Cardiac septum (tissue), 1 donor: ENCODE measurements around the gene AOPEP. TPM values are rescaled to one million over a fixed set of nuclear protein-coding genes. Genes with fewer than 3 reads are reported as not detected.

ENCODE experiments used
- DNase-seq: peaks from one replicate; pipeline ENCODE4 v3.0.0-alpha.2; 2020; ENCODE audit warnings: low spot score
- intact Hi-C: fragments of 100-400 bp; cut with DNase I; formaldehyde crosslinking; loops from one replicate; pipeline ENCODE4 v1.14.0; 2022
- total RNA-seq: library from RNA; stranded (reverse); fragmentation: NEBNext Ultra II Directional; extraction: Animal tissue kit (Norgen Biotek cat#: 25700); gene quantifications from one replicate; pipeline ENCODE4 v1.2.1, GENCODE V29; 2021
- donor health status: DM: no; HTN: no; CAD: no.

Gene AOPEP
- total RNA-seq, 1 donor from 2014 or later, result 260 TPM

DNA sequence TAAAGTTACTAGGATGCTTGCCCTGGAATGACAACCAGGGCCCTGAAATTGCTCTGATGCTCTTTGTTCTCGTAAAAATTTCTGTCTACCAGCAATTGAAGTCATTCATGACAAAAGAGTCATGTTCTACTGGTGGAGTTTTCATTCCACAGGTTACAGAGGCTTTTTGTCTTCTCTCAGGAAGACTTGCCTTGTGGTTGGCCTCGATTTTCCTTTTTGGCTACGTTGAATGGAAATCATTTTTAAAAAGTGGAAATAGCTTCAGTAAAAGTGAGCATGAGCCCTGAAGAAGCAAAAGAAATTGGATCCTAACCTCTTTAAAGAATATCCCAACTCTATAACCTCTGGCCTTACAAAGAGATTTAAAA lies 255.2 kb downstream of the AOPEP start:
- intact Hi-C loops, result no loop called here
- no peak for DNase-seq

DNA sequence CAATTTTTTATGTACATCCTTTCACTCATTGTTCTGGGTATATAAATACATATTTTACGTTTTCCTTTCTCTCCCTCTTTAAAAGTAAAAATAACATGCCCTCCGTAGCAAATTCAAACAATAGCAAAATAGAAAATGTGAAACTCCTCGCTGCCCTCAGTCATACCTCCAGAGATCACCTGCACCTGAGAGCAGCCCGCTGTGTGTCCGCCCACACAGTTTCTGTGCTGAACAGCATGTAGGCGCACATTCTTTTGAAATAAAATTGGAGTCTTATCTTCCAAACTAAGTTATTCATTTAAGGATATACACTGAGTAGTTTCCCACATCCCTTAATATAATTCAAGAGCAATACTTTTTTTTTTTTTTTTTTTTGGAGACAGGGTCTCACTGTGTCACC lies 255.7 kb downstream of the AOPEP start:
- DNase-seq, result no peak
- intact Hi-C loops, result no loop called here

GRCh38 chr9:94983552-94983951 lies 257.1 kb downstream of the AOPEP start:
- intact Hi-C loops, result no loop called here
- no peak for DNase-seq

- no peak for DNase-seq
- intact Hi-C loops, result no loop called here
Observed at GRCh38 chr9:94984891-94985476, 258.5 kb downstream of the AOPEP start.

DNA sequence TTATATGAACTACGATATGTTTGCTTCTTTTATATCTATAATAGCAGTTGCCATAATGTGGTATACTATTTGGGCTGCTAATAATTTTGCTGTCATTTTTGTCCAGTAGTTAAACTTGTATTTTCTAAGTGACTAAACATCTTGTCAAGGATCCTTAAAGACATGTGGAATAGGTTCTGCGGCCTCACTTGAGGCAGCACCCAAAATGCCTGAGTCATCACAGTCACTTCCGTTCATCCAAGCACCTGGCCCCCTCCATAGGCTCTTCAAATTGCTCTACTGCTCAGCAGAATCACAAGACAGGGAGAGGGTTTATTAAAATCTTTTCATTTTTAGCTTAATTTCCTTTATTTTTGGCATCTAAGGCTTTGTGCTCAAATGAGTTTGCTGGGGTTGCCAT lies 259.1 kb downstream of the AOPEP start:
- intact Hi-C loops, result no loop called here
- no peak for DNase-seq

- DNase-seq, result no peak
- intact Hi-C loops, result no loop called here
Observed at GRCh38 chr9:94987731-94988130, 261.2 kb downstream of the AOPEP start.

- intact Hi-C loops, result no loop called here
- DNase-seq, result no peak
Observed at GRCh38 chr9:94990897-94991561, 264.5 kb downstream of the AOPEP start.

DNA sequence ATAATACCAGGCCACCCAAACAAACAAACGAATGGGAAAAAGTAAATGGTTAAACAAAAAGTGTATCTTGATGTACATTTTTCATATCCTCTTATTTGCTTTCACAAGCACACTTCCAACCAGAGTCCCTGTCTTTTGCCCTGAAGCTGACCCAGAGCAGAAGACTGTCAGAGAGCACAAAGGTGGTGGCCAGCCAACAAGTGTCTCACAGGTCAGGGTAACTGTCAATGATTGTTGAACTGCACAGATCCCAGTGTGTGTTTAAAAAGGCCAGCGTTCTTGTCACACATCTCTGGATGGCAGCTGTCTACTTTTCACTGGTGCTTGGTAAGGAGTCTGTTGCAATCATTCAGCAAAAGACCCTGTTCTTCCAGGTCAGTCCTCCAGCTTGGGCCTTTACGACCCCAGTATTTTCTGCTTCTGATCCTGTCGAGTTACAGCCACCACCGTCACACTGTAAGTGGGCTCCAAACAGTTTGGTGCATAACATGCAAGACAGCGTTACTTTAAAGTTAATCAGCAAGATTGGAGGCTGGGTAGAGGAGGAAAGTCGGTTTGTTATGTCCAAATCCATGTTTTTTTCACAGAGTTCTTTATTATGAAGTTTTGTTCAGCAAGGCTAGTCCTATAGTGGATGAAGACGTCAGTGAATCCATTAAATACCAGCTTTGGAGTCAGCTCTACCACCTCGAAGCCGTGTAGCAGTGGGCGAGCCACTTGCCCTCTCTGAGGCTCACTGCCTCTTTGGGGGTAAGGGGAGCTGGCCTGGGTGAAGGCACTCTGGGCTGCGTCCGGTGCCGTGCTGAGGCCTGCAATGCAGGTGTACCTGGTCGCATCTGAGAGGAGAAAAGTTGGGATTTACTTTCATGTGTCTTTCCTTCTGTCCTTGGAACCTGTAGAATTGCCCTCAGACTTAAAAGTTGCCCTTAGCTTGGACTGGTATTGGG lies 265.7 kb downstream of the AOPEP start:
- DNase-seq, result no peak
- intact Hi-C loops, result no loop called here

DNA sequence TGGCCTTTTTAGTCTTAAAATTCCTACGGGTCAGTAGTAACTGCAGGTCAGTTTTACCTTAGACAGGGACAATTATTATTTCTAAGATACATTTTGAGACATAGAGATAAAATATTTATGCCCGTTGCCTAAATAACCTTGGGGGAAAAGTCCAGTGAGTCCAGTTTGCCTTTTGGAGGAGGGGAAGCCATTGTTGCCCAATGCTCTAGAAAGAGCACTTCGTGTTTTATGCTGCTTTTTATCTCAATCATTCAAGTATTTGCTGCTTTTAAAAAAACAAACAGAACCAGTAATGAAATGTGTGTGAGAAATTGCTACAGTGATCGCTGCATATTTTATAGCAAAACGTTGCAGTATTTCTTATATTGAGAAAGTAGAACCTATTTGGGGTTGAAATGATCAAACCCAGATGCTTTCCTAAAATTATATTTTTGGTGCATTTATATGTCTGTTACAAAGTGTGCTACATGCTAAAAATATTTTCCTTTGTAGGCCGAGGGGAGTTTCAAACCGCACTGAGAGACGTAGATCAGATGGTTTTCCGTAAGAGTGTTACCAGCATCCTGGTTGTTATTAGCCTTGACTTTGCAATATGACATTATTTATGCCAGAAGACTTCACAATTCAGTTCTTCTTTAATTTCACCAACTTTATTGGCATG lies 266.8 kb downstream of the AOPEP start:
- intact Hi-C loops, result no loop called here
- no peak for DNase-seq

GRCh38 chr9:94993821-94994165 lies 267.3 kb downstream of the AOPEP start:
- intact Hi-C loops, result no loop called here

DNA sequence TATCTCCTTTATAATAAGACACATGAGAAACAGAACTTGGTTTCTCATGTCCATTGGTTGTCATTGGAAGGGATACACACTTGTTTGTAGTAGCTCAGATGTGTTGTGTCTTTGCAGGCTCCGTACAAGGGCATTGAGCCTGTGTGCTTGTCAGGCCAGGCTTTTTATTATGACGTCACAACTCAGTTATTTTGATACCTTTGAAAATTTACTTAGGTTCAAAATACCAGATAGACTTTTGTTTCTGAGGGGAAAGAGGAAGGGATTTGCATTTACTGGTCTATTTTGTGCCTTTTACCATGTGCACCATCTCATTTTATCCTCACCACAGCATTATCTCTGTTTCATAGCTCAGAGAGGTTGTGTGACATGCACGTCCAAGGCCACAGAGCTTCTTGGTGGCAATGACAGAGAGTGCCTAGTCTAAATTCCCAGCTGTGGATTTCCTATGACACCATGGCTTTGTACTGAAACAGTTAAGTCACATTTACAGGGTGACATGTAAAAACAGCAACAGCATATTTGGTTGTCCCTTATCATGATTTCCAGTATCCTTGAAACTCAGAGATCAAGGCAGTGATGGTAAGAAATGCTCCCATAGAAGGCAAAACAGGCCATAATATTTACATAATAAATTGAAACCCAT lies 268.7 kb downstream of the AOPEP start:
- DNase-seq, result no peak
- intact Hi-C loops, result no loop called here

More at GRCh38 chr9:94993821-94994165, 267.3 kb downstream of the AOPEP start:
- DNase-seq, result no peak

DNA sequence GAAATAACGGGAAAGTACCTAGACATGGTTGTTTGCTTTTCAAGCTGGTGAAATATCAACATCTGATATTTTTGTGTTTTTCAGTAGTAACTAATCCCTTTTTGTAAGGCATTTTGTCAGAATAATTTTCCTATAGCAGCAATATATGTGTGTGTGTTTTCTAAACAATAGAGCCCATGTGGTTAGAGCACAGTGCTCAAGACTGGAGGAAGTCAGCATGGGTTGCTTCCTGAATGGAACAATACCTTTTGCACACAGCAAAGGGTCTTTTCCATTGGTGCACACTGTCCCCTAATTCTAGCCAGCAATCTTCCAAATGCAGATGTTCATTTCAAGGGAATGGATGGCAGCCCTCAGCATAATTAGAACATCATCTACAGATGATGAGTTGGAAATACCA lies 270.1 kb downstream of the AOPEP start:
- intact Hi-C loops, result loop anchor here (2.0 kb wide), 2 partner anchors 46 to 124 kb away; no protein-coding TSS in a partner anchor
- DNase-seq, result no peak

- intact Hi-C loops, result loop anchor here (2.0 kb wide), 2 partner anchors 47 to 125 kb away; no protein-coding TSS in a partner anchor
Observed at GRCh38 chr9:94997727-94998126, 271.2 kb downstream of the AOPEP start.

GRCh38 chr9:94999832-95000231 lies 273.3 kb downstream of the AOPEP start:
- intact Hi-C loops, result no loop called here
- no peak for DNase-seq

More at GRCh38 chr9:94997727-94998126, 271.2 kb downstream of the AOPEP start:
- DNase-seq, result no peak

GRCh38 chr9:95000821-95001220 lies 274.3 kb downstream of the AOPEP start:
- DNase-seq, result no peak
- intact Hi-C loops, result no loop called here

DNA sequence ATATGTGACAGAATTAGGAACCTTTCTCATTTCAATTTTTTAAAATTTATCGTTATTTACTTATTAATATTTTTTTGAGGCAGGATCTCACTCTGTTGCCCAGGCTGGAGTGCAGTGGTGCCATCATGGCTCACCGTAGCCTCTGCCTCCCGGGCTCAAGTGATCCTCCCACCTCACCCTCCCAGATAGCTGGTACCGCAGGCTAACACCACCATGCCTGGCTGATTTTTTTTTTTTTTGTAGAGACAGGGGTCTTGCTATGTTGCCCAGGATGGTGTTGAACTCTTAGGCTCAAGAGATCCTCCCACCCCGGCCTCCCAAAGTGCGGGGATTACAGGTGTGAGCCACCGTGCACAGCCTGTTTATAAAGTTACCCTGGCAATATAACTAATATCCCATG lies 275.2 kb downstream of the AOPEP start:
- intact Hi-C loops, result no loop called here
- no peak for DNase-seq

DNA sequence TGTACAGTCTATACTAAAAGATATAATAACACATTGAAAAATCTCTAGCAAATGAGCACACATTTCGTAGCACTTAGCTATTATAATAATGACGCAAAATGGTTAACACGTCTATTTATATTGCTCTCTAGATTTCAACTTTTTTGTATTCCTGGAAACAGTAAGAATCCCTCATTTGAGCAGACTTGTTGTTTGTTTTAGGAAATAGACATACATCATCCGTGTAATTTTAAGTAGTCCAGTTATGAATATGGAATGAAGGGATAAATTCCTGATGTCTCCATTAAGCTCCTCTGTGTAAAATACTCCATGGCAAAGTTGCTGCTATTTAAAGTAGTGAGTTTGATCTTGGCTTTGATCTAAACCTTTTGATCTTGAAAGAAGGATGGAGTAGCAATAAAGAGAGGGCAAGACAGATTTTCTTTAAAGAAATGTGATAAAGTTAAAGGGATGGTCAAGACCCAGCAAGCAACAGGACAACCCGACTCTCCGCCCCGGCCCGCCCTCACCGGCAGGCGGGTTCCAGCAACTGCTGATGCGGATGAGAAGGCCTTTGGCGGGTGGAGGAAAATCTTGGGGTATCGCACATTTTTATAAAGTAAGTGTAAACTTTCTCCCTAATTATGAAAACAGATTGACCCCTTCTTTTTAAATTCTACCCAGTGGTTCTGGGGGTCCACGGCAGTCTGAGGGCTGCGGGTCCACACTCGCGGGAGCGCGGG lies 277.4 kb downstream of the AOPEP start:
- DNase-seq, result no peak
- intact Hi-C loops, result loop anchor here (2.0 kb wide), 2 partner anchors 51 to 221 kb away; no protein-coding TSS in a partner anchor

GRCh38 chr9:95004411-95005277 lies 278.1 kb downstream of the AOPEP start:
- DNase-seq, result peak; percentile 83
- intact Hi-C loops, result loop anchor here (2.0 to 5.0 kb wide), 5 partner anchors 43 to 222 kb away; no protein-coding TSS in a partner anchor
